SW480 (cell line): ENCODE results near the gene PIGP.
"Not testable (repeated sequence)": the region's sequence is repeated elsewhere in the genome, so short reads cannot be mapped to it uniquely, and the experiment has no call there.

Source experiments
- DNase-seq: peaks from one replicate; pipeline ENCODE4 v3.0.0-alpha.2; 2016; ENCODE audit warnings: low spot score

Gene PIGP

DNA sequence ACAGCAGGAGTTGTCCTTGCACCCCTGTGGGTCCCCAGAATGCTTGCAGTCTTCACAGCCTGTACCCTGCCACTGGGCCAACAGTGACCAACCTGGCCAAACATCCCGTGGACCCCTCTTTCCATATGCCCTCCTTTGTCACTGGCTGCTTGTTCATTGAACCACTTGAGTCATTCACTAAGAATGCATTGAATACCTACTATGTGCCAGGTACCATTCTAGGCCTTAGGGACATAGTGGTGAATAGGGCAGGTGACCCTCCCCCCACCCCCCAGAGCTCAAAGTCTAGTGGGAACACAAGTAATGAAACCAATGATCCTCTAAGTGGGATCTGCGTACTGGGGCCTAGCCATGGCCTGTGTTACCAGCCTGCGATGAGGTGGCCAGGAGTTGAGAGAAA is 28.2 kb downstream of the PIGP start:
- no peak for DNase-seq

DNA sequence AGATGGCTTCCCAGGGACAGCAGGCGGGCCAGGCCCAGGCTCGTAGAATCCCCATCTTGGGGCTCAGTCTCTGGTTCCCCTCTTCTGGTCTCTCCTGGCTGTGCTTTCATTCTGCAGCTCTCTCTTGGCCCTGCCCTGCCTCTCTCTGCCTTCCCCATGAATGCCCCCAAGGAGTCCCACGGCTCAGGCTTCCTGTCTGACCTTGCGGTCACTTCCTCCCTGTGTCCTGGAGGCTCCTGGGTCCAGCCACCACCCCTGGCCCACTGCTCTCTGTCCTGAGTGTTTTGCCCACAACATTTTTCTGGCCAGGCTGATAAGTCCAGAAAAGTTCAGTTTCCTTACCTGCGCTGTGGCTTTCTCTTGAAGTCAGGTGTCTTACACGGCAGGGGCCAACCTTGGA is 29.1 kb downstream of the PIGP start:
- no peak for DNase-seq

- DNase-seq = no peak
Measured at GRCh38 chr21:37041706-37042271, 31.1 kb downstream of the PIGP start.

DNA sequence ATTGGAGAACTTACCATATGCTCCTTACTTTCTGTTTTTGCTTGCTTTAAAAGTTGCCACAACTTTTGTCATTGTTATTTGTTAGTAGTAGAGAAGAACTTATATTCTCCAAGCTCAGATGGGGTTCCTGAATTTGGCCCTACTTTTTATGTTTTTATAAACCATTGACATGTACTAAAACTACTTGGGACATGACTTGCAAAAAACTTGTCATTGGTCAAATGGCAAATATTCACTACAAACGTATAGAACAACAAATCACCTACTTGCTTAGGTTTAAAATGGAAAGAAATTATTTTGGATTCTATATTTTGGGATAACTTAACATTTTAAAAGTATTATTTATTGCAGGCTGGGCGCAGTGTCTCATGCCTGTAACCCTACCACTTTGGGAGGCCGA is 32.7 kb downstream of the PIGP start:
- no peak for DNase-seq

- no peak for DNase-seq
Measured at GRCh38 chr21:37039411-37040075, 33.3 kb downstream of the PIGP start.

DNA sequence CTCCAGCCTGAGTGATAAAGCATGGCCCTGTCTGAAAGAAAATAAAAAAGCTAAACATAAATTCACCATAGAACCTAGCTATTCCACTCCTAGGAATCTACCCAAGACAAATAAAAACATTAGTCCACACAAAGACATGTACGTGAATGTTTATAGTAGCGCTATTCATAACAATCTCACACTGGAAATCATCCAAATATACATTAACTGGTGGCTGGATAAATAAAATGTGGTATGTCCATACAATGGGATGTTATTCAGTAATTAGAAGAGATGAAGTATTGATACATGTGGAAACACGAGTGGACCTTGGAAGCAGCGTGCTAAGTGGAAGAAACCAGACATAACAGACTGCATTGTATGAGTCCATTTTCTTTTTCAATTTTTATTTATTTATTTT is 36.7 kb downstream of the PIGP start:
- DNase-seq = no peak

- not testable (repeated sequence) for DNase-seq
Measured at GRCh38 chr21:37034394-37034793, 38.5 kb downstream of the PIGP start.

GRCh38 chr21:37032877-37033471 is 39.9 kb downstream of the PIGP start:
- DNase-seq = peak; percentile 86

- DNase-seq = no peak
Measured at GRCh38 chr21:37032293-37032692, 40.6 kb downstream of the PIGP start.

DNA sequence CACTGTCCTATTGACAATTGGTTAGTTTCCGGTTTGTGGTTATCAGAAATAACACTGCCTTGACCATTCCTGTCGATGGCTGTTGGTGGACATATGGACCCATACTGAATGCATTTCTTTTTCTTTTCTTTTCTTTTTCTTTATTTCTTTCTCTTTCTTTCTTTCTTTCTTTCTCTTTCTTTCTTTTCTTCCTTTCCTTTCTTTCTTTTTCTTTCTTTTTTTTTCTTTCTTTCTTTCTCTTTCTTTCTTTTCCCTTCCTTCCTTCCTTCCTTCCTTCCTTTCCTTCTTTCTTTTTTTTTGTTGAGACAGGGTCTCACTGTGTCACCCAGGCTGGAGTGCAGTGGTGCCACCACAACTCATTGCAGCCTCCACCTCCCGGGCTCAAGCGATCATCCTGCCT is 42.0 kb downstream of the PIGP start:
- no peak for DNase-seq

DNA sequence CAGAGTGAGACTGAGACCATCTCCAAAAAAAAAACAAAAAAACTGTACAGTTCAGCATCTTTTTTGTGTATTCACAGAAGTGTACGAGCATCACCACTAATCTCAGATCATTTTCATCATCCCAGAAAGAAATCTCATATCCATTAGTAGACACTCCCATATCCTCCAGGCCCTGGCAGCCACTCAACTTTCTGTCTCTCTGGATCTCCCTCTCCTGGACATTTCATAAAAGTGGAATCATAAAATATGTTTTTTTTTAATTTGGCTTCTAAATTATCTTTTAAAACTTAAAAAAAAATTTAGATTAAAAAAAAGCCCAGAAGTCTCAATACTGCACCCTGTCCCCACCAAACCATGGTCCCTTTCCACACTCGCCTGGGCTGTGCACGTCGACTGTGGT is 44.3 kb downstream of the PIGP start:
- DNase-seq = no peak

DNA sequence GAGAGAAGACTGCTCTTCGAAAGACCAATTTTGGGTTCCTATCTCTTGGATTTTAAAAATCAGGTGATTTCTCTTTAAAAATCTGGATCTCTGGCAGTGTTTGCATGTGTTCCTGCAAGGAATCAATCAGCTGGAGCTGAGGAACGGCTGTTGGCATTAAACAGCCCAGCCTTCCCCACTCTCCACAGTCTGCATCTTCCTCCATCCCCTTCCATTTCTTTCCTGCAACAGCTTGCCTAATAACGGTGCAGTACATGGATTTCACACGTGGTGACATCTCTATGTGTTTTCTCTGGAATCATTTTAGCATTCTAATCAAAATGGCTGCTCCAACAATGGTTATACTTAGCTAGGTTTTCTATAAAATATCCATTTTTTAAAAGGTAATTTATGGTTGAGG is 46.4 kb downstream of the PIGP start:
- no peak for DNase-seq

DNA sequence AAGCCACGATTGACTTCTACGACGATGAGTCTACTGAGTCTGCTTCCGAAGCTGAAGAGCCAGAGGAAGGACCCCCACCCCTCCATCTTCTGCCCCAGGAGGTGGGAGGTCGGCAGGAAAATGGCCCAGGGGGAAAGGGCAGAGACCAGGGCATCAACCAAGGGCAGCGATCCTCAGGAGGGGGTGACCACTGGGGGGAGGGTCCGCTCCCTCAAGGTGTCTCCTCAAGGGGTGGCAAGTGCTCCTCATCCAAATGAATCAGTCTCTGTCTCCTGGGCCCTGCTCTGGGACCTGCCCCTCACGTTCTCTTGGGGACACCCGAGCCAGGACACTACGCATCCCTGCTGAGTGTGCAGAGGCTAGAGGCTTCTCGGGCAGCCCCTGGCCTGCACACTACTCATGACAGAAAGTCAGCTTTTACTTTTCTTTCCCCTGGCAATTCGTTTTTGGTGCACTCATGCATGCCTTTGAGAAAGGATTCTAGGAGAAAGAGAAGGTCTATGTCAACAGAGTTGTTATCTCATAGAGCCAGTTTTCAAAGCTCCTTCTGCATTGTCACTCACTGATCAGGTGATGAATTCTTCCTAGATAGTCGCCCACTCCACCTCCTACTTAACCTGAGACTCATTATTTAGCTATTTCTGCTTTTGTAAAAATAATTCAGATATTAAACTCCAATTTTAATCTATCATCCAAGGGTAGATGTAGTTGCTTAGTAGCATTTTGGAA is 54.8 kb downstream of the PIGP start:
- DNase-seq = no peak
